Measurements from ENCODE around the gene KRTAP1-3. TPM values are rescaled to one million over a fixed set of nuclear protein-coding genes. Genes with fewer than 3 reads are reported as not detected.

Gene KRTAP1-3
- total and polyA plus RNA-seq, 2 experiments from 2014 or later = not detected

DNA sequence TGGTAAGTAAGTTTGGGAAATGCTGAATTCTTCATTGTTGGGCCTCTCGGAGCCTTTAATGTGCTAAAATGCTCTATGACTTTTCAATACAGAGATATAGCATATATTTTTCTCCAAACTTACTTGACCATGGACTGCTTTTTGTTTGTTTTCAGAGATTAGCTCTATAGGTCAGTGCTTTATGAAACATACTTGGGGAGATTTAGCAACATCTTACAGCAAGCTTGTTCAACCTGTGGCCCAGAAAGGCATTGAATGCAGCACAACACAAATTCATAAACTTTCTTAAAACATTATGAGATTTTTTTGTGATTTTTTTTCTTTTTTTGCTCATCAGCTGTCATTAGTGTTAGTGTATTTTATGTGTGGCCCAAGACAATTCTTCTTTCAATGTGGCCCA lies 24.7 kb downstream of the KRTAP1-3 start:
- H3K9ac ChIP-seq = no peak overlapping the region
- 94 to 100% methylated on average over 1 of the region's 1 CpG for WGBS, 2 experiments (ENCODE audit: low coverage in 1 of 2, low lambda C conversion rate in 2 of 2, missing lambda C conversion rate in 2 of 2)
- H4K20me1 ChIP-seq (ENCODE audit: insufficient read depth) = no peaks in the 10 kb centered on the region
- no peak overlapping the region for H3K27ac ChIP-seq
- no peaks in the 10 kb centered on the region for H3K27me3 ChIP-seq (replicated peaks; ENCODE audit: insufficient read depth)
- no peaks in the 10 kb centered on the region for H3K9me3 ChIP-seq (ENCODE audit: low read depth)
- H3K36me3 ChIP-seq (ENCODE audit: low read depth) = no peaks in the 10 kb centered on the region
- TF ChIP-seq EZH2 (IDR thresholded peaks at IDR 0.05; ENCODE audit: insufficient read depth, poor library complexity, severe bottlenecking) = no peak
- no peak for TF ChIP-seq EZH2phosphoT487 (IDR thresholded peaks at IDR 0.05; ENCODE audit: insufficient read depth, low read depth)
- H3K4me1 ChIP-seq (ENCODE audit: insufficient read depth) = peaks cover 16% of the 10 kb centered on the region
- no peak overlapping the region for H2AFZ ChIP-seq
- H3K4me2 ChIP-seq (ENCODE audit: unreplicated experiment) = no peak overlapping the region
- in situ Hi-C loops (cut with MboI) = no loop called here
- no peak overlapping the region for H3K4me3 ChIP-seq
- no peaks in the 10 kb centered on the region for H3K9me2 ChIP-seq (ENCODE audit: insufficient read depth)
- DNase-seq = no peak
- H3K79me2 ChIP-seq (ENCODE audit: insufficient read depth) = no peaks in the 10 kb centered on the region
- peaks cover 28% of the 10 kb centered on the region for H3F3A ChIP-seq (ENCODE audit: insufficient read depth)

DNA sequence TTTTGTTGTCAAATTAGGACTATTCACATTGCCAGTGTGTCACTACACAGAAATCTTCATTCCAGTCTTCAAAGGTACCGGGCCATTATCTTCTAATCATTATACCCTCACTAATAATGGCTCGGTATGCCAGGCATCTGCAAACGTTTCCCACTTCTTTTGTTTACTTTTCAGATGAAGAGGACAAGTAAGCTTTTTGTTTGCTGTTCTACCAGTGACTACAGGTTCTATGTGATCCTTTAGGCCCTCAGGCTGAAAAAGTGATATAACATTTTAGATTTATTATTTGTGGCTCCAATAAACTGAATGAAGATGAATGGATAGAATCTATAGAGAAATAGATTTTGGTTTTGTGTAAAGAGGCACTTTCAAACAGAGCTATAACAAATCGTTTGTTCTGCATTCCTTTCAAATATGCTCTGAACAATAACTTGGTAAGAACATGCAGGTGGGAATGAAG lies 25.3 kb downstream of the KRTAP1-3 start:
- Histone ChIP-seq H3F3A (ENCODE audit: insufficient read depth) (peaks cover 23% of the 10 kb centered on the region), H3K27me3 (replicated peaks; ENCODE audit: insufficient read depth) (no peaks in the 10 kb centered on the region), H3K27ac (no peak overlapping the region), H3K4me3 (no peak overlapping the region), H2AFZ (no peak overlapping the region), H3K9me3 (ENCODE audit: low read depth) (no peaks in the 10 kb centered on the region), H3K9ac (no peak overlapping the region), H3K79me2 (ENCODE audit: insufficient read depth) (no peaks in the 10 kb centered on the region), H3K9me2 (ENCODE audit: insufficient read depth) (no peaks in the 10 kb centered on the region), H4K20me1 (ENCODE audit: insufficient read depth) (no peaks in the 10 kb centered on the region), H3K4me1 (ENCODE audit: insufficient read depth) (peaks cover 16% of the 10 kb centered on the region), H3K36me3 (ENCODE audit: low read depth) (no peaks in the 10 kb centered on the region), H3K4me2 (ENCODE audit: unreplicated experiment) (no peak overlapping the region)
- no peak for TF ChIP-seq EZH2phosphoT487 (IDR thresholded peaks at IDR 0.05; ENCODE audit: insufficient read depth, low read depth)
- no peak for TF ChIP-seq EZH2 (IDR thresholded peaks at IDR 0.05; ENCODE audit: insufficient read depth, poor library complexity, severe bottlenecking)
- 77 to 82% methylated on average over 4 of the region's 4 CpGs for WGBS, 2 experiments (ENCODE audit: low coverage in 1 of 2, low lambda C conversion rate in 2 of 2, missing lambda C conversion rate in 2 of 2)
- in situ Hi-C loops (cut with MboI) = no loop called here
- DNase-seq = no peak

DNA sequence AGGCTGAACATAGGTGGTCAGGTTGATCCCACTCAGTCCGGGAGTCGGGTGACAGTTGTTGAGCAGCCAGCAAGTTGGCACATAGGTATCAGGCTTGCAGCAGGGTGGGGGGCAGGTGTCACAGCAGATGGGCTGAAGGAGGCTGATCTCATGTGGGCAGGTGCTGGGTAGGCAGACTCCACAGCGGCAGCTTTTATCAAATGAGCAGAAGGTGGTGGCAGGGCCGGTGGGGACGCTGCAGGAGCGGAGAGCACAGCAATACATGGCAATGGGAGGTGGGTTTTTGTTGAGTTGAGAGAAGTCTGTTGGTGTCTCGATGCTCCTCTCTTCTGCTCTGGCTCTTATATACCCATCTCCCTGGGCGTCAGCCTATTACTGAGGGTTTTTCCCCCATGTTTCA lies 25.9 kb downstream of the KRTAP1-3 start, which contains the start of gene KRTAP3-1:
Gene KRTAP3-1 (minus strand): TSS at position 318 of the 400 bp plus-strand sequence. CDS start 54 bp downstream, at position 264.
- H3K9me2 ChIP-seq (ENCODE audit: insufficient read depth) = no peaks in the 10 kb centered on the region
- no peaks in the 10 kb centered on the region for H3K36me3 ChIP-seq (ENCODE audit: low read depth)
- DNase-seq = no peak
- H3K4me1 ChIP-seq (ENCODE audit: insufficient read depth) = peaks cover 12% of the 10 kb centered on the region
- no peak for TF ChIP-seq EZH2 (IDR thresholded peaks at IDR 0.05; ENCODE audit: insufficient read depth, poor library complexity, severe bottlenecking)
- TF ChIP-seq EZH2phosphoT487 (IDR thresholded peaks at IDR 0.05; ENCODE audit: insufficient read depth, low read depth) = no peak
- no peaks in the 10 kb centered on the region for H3K9me3 ChIP-seq (ENCODE audit: low read depth)
- WGBS, 2 experiments (ENCODE audit: low coverage in 1 of 2, low lambda C conversion rate in 2 of 2, missing lambda C conversion rate in 2 of 2) = 90% methylated on average over 7 to 8 of the region's 8 CpGs
- no peaks in the 10 kb centered on the region for H3K27me3 ChIP-seq (replicated peaks; ENCODE audit: insufficient read depth)
- H3K4me3 ChIP-seq = no peak within 1 kb of the TSS
- no peak within 1 kb of the TSS for H3K4me2 ChIP-seq (ENCODE audit: unreplicated experiment)
- H3F3A ChIP-seq (ENCODE audit: insufficient read depth) = peaks cover 19% of the 10 kb centered on the region
- in situ Hi-C loops (cut with MboI) = no loop called here
- no peaks in the 10 kb centered on the region for H3K79me2 ChIP-seq (ENCODE audit: insufficient read depth)
- H4K20me1 ChIP-seq (ENCODE audit: insufficient read depth) = no peaks in the 10 kb centered on the region
- no peak within 1 kb of the TSS for H2AFZ ChIP-seq
- H3K27ac ChIP-seq = no peak within 1 kb of the TSS
- H3K9ac ChIP-seq = no peak within 1 kb of the TSS

DNA sequence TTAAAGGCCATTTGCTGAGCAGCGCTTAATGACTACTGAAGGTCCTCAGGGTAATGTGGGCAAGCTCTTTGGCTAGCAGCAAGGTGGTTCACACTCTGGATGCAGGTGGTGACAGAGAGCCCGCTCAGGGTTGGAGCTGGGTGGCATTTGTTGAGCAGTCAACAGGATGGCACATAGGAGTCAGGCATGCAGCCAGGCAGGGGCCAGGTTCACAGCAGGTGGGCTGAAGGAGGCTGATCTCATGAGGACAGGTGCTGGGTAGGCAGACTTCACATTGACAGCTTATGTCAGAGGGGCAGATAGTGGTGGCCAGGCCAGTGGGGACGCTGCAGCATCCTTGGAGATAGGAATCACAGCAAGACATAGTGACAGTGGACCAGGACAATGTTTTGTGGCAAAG lies 30.3 kb downstream of the KRTAP1-3 start:
- no peak overlapping the region for H3K27ac ChIP-seq
- no peak overlapping the region for H2AFZ ChIP-seq
- no peak overlapping the region for H3K9ac ChIP-seq
- no peak overlapping the region for H3K4me2 ChIP-seq (ENCODE audit: unreplicated experiment)
- no peaks in the 10 kb centered on the region for H3K27me3 ChIP-seq (replicated peaks; ENCODE audit: insufficient read depth)
- no peaks in the 10 kb centered on the region for H3K79me2 ChIP-seq (ENCODE audit: insufficient read depth)
- TF ChIP-seq EZH2phosphoT487 (IDR thresholded peaks at IDR 0.05; ENCODE audit: insufficient read depth, low read depth) = no peak
- no peak for TF ChIP-seq EZH2 (IDR thresholded peaks at IDR 0.05; ENCODE audit: insufficient read depth, poor library complexity, severe bottlenecking)
- H4K20me1 ChIP-seq (ENCODE audit: insufficient read depth) = no peaks in the 10 kb centered on the region
- H3K4me3 ChIP-seq = no peak overlapping the region
- no peaks in the 10 kb centered on the region for H3K36me3 ChIP-seq (ENCODE audit: low read depth)
- peaks cover 9% of the 10 kb centered on the region; the same call in 1 of the 2 replicates for H3K4me1 ChIP-seq (ENCODE audit: insufficient read depth)
- in situ Hi-C loops (cut with MboI) = no loop called here
- H3F3A ChIP-seq (ENCODE audit: insufficient read depth) = no peaks in the 10 kb centered on the region
- H3K9me3 ChIP-seq (ENCODE audit: low read depth) = no peaks in the 10 kb centered on the region
- 94 to 100% methylated on average over 3 of the region's 3 CpGs for WGBS, 2 experiments (ENCODE audit: low coverage in 1 of 2, low lambda C conversion rate in 2 of 2, missing lambda C conversion rate in 2 of 2)
- H3K9me2 ChIP-seq (ENCODE audit: insufficient read depth) = no peaks in the 10 kb centered on the region
- DNase-seq = no peak

DNA sequence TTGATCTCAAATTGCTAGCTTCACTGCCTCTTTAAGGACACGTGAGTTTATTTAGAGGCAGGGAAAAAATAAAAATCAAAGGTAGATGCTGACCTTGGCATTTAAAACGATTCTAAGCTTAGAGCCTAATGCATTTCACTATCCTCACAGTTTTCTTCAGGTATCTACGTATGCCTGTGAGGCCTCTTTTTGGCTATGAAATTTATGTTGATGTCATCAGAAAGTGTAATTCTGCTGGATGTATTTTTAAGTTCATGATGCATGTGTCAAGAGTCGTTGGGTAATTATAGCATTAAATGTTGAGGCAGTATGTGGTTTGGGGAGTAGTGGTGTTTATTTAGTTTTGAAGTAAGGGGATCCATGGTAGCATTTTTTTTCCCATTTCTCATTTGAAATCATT lies 30.7 kb downstream of the KRTAP1-3 start:
- Histone ChIP-seq H3K9me2 (ENCODE audit: insufficient read depth) (no peaks in the 10 kb centered on the region), H3K36me3 (ENCODE audit: low read depth) (no peaks in the 10 kb centered on the region), H3K4me2 (ENCODE audit: unreplicated experiment) (no peak overlapping the region), H3K79me2 (ENCODE audit: insufficient read depth) (no peaks in the 10 kb centered on the region), H3K27ac (no peak overlapping the region), H3F3A (ENCODE audit: insufficient read depth) (no peaks in the 10 kb centered on the region), H4K20me1 (ENCODE audit: insufficient read depth) (no peaks in the 10 kb centered on the region), H3K4me1 (ENCODE audit: insufficient read depth) (peaks cover 9% of the 10 kb centered on the region; the same call in 1 of the 2 replicates), H2AFZ (no peak overlapping the region), H3K9ac (no peak overlapping the region), H3K27me3 (replicated peaks; ENCODE audit: insufficient read depth) (no peaks in the 10 kb centered on the region), H3K4me3 (no peak overlapping the region), H3K9me3 (ENCODE audit: low read depth) (no peaks in the 10 kb centered on the region)
- 75 to 80% methylated on average over 4 of the region's 4 CpGs for WGBS, 2 experiments (ENCODE audit: low coverage in 1 of 2, low lambda C conversion rate in 2 of 2, missing lambda C conversion rate in 2 of 2)
- DNase-seq = no peak
- TF ChIP-seq EZH2phosphoT487 (IDR thresholded peaks at IDR 0.05; ENCODE audit: insufficient read depth, low read depth) (no peak), EZH2 (IDR thresholded peaks at IDR 0.05; ENCODE audit: insufficient read depth, poor library complexity, severe bottlenecking) (no peak)
- in situ Hi-C loops (cut with MboI) = no loop called here
